ENCODE data around the gene ERCC8.

DNA sequence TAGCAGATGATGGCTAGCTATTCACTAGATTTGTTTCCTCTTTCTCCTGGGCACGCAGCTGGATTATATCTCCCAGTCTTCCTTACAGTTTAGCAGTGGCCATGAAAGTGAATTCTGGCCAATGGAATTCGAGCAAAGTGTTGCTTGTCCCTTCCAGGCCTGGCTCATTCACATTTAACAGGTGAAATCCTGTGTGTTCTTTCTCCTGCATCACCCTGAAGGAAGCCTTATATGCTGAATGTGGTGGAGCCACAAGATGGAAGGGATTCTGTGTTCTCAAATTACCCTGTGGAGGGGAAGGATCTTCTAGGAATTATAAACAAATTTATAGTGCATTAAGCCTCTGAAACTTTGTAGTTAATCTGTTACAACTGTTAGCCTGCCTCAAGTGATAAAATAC lies 92.6 kb downstream of the ERCC8 start:
- TF ChIP-seq RCOR1 (IDR thresholded peaks at IDR 0.05; ENCODE audit: borderline replicate concordance in 1 of 2, low read depth in 2 of 2, low read length in 2 of 2) (no peak), KLF6 (CRISPR knock-in tag; IDR thresholded peaks at IDR 0.05; ENCODE audit: borderline replicate concordance) (no peak), GTF2F1 (IDR thresholded peaks at IDR 0.05; ENCODE audit: low read depth, low read length) (no peak), BRCA1 (IDR thresholded peaks at IDR 0.05) (no peak), BRCA1 (CRISPR knock-in tag; IDR thresholded peaks at IDR 0.05) (no peak), REST (IDR thresholded peaks at IDR 0.05; ENCODE audit: borderline replicate concordance) (no peak), REST (CRISPR knock-in tag; IDR thresholded peaks at IDR 0.05; ENCODE audit: low read depth) (no peak), SAFB (IDR thresholded peaks at IDR 0.05; ENCODE audit: borderline replicate concordance, low read depth, low read length) (no peak), ZNF140 (CRISPR knock-in tag; IDR thresholded peaks at IDR 0.05) (no peak)
- TF ChIP-seq, protein P1, sequence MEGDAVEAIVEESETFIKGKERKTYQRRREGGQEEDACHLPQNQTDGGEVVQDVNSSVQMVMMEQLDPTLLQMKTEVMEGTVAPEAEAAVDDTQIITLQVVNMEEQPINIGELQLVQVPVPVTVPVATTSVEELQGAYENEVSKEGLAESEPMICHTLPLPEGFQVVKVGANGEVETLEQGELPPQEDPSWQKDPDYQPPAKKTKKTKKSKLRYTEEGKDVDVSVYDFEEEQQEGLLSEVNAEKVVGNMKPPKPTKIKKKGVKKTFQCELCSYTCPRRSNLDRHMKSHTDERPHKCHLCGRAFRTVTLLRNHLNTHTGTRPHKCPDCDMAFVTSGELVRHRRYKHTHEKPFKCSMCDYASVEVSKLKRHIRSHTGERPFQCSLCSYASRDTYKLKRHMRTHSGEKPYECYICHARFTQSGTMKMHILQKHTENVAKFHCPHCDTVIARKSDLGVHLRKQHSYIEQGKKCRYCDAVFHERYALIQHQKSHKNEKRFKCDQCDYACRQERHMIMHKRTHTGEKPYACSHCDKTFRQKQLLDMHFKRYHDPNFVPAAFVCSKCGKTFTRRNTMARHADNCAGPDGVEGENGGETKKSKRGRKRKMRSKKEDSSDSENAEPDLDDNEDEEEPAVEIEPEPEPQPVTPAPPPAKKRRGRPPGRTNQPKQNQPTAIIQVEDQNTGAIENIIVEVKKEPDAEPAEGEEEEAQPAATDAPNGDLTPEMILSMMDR (IDR thresholded peaks at IDR 0.05 in 2 of 3, conservative IDR thresholded peaks at IDR 0.05 in 1 of 3; ENCODE audit: insufficient read depth in 2 of 3, low read depth in 1 of 3, low read length in 3 of 3), result no peak

All from K562 (cell line).